ENCODE results near the gene VWA5A. TPM values are rescaled to one million over a fixed set of nuclear protein-coding genes. Genes with fewer than 3 reads are reported as not detected.
"Not testable (repeated sequence)": the region's sequence is repeated elsewhere in the genome, so short reads cannot be mapped to it uniquely, and the experiment has no call there.

Gene VWA5A
- total RNA-seq, 1 donor from 2014 or later = 8.7 TPM

DNA sequence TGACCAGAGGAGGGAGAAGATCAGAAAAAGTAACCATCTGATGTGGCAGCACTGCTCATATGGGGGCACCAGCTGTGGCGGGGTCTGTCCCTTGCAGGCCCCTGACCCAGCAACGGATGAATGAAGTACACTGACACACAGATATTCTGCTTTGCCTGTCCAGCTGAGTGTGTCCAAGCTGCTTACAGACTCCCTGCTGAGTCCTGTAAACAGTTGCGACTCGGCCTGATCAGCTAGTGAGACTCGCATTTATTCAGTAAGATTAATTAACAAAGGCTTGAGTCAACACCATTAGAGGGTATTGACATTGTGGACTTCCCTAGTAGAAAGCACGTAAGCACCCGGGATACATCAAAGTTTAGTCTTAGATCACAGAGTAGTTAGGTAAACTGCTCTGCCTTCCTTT, 52.6 kb downstream of the VWA5A start:
- no peaks in the 10 kb centered on the region for H3K36me3 ChIP-seq (ENCODE audit: insufficient read depth, low read length)
- Mint-ChIP-seq H3K4me3 (ENCODE audit: unreplicated experiment) (no peak overlapping the region), H3K36me3 (ENCODE audit: low read depth, unreplicated experiment) (no peaks in the 10 kb centered on the region), H3K27ac (ENCODE audit: unreplicated experiment) (no peak overlapping the region), H3K27me3 (ENCODE audit: low read depth, unreplicated experiment) (peaks cover 11% of the 10 kb centered on the region), H3K9me3 (ENCODE audit: unreplicated experiment) (no peaks in the 10 kb centered on the region), H3K4me1 (ENCODE audit: low read depth, unreplicated experiment) (no peaks in the 10 kb centered on the region)
- no peak for FAIRE-seq
- no peaks in the 10 kb centered on the region for H3K4me1 ChIP-seq (ENCODE audit: insufficient read depth, low read length)
- no peak overlapping the region for H3K9ac ChIP-seq (ENCODE audit: low read length)
- H3K4me2 ChIP-seq (ENCODE audit: low read length) = no peak overlapping the region
- no peak for DNase-seq (ENCODE audit: low read depth)
- no peak overlapping the region for H3K4me3 ChIP-seq (ENCODE audit: insufficient read depth, low read depth, low read length)
- no peaks in the 10 kb centered on the region for H3K79me2 ChIP-seq (ENCODE audit: insufficient read depth, low read length)
- no peak overlapping the region for H3K27ac ChIP-seq (ENCODE audit: low read depth, low read length)
- H2AFZ ChIP-seq (ENCODE audit: low read depth, low read length) = no peak overlapping the region
- TF ChIP-seq CTCF (IDR thresholded peaks at IDR 0.05; ENCODE audit: insufficient read depth, low read depth, low read length) (no peak), EZH2 (IDR thresholded peaks at IDR 0.05; ENCODE audit: insufficient read depth, low read length) (no peak)
- no peaks in the 10 kb centered on the region for H3K27me3 ChIP-seq (ENCODE audit: insufficient read depth, low read length)
- no peaks in the 10 kb centered on the region for H4K20me1 ChIP-seq (ENCODE audit: insufficient read depth, low read length)
- H3K9me3 ChIP-seq (ENCODE audit: insufficient read depth, low read depth, low read length) = no peaks in the 10 kb centered on the region

- Histone ChIP-seq H3K27me3 (ENCODE audit: insufficient read depth, low read length) (no peaks in the 10 kb centered on the region), H3K79me2 (ENCODE audit: insufficient read depth, low read length) (no peaks in the 10 kb centered on the region), H3K9me3 (ENCODE audit: insufficient read depth, low read depth, low read length) (no peaks in the 10 kb centered on the region), H3K4me2 (ENCODE audit: low read length) (no peak overlapping the region), H3K4me1 (ENCODE audit: insufficient read depth, low read length) (no peaks in the 10 kb centered on the region), H3K36me3 (ENCODE audit: insufficient read depth, low read length) (no peaks in the 10 kb centered on the region), H4K20me1 (ENCODE audit: insufficient read depth, low read length) (no peaks in the 10 kb centered on the region), H3K4me3 (ENCODE audit: insufficient read depth, low read depth, low read length) (no peak overlapping the region), H3K9ac (ENCODE audit: low read length) (no peak overlapping the region), H3K27ac (ENCODE audit: low read depth, low read length) (no peak overlapping the region), H2AFZ (ENCODE audit: low read depth, low read length) (no peak overlapping the region)
- Mint-ChIP-seq H3K36me3 (ENCODE audit: low read depth, unreplicated experiment) (no peaks in the 10 kb centered on the region), H3K4me3 (ENCODE audit: unreplicated experiment) (no peak overlapping the region), H3K9me3 (ENCODE audit: unreplicated experiment) (no peaks in the 10 kb centered on the region), H3K4me1 (ENCODE audit: low read depth, unreplicated experiment) (no peaks in the 10 kb centered on the region), H3K27ac (ENCODE audit: unreplicated experiment) (no peak overlapping the region), H3K27me3 (ENCODE audit: low read depth, unreplicated experiment) (peaks cover 11% of the 10 kb centered on the region)
- FAIRE-seq (no peak), DNase-seq (ENCODE audit: low read depth) (no peak)
- TF ChIP-seq CTCF (IDR thresholded peaks at IDR 0.05; ENCODE audit: insufficient read depth, low read depth, low read length) = no peak
- TF ChIP-seq EZH2 (IDR thresholded peaks at IDR 0.05; ENCODE audit: insufficient read depth, low read length) = no peak
Observed at GRCh38 chr11:124168796-124169195, 53.5 kb downstream of the VWA5A start.

DNA sequence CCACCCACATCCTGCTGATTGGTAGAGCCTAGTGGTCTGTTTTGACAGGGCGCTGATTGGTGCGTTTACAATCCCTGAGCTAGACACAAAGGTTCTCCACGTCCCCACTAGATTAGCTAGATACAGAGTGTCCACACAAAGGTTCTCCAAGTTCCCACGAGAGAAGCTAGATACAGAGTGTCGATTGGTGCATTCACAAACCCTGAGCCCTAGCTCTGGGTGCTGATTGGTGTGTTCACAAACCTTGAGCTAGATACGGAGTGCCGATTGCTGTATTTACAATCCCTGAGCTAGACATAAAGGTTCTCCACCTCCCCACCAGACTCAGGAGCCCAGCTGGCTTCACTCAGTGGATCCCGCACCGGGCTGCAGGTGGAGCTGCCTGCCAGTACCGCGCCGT, 55.1 kb downstream of the VWA5A start:
- peaks cover 11% of the 10 kb centered on the region for H3K27me3 Mint-ChIP-seq (ENCODE audit: low read depth, unreplicated experiment)
- not testable (repeated sequence) for H3K4me3 Mint-ChIP-seq (ENCODE audit: unreplicated experiment); DNase-seq (ENCODE audit: low read depth)

More for the DNA sequence above, 55.1 kb downstream of the VWA5A start:
- H3K9ac ChIP-seq (ENCODE audit: low read length); H3K4me1 Mint-ChIP-seq (ENCODE audit: low read depth, unreplicated experiment); FAIRE-seq; H3K27me3 ChIP-seq (ENCODE audit: insufficient read depth, low read length); H3K9me3 Mint-ChIP-seq (ENCODE audit: unreplicated experiment); H2AFZ ChIP-seq (ENCODE audit: low read depth, low read length); H3K36me3 ChIP-seq (ENCODE audit: insufficient read depth, low read length); H3K9me3 ChIP-seq (ENCODE audit: insufficient read depth, low read depth, low read length); H3K4me2 ChIP-seq (ENCODE audit: low read length); H3K27ac Mint-ChIP-seq (ENCODE audit: unreplicated experiment); H3K79me2 ChIP-seq (ENCODE audit: insufficient read depth, low read length); H3K36me3 Mint-ChIP-seq (ENCODE audit: low read depth, unreplicated experiment); H4K20me1 ChIP-seq (ENCODE audit: insufficient read depth, low read length); H3K4me3 ChIP-seq (ENCODE audit: insufficient read depth, low read depth, low read length); H3K27ac ChIP-seq (ENCODE audit: low read depth, low read length); H3K4me1 ChIP-seq (ENCODE audit: insufficient read depth, low read length): not testable (repeated sequence)

Measured in astrocyte (in vitro differentiated cells and primary cell).